Liver (tissue), 3 donors: Measurements from ENCODE around the gene SPATA16.

Experiments
- GABPA ChIP-seq, 2 donors: IDR thresholded peaks in 1 of 2; conservative IDR thresholded peaks in 1 of 2; 2 replicates each; pipeline ENCODE4 v1.6.1; 2016; ENCODE audit warnings: antibody characterized with exemption in 2 of 2, mild to moderate bottlenecking in 1 of 2, moderate library complexity in 1 of 2
- HNF4A ChIP-seq, 2 donors: conservative IDR thresholded peaks; 2 replicates each; pipeline ENCODE4 v1.6.1; 2016; ENCODE audit warnings: antibody characterized with exemption in 2 of 2, mild to moderate bottlenecking in 2 of 2
- RAD21 ChIP-seq, 2 donors: IDR thresholded peaks; 2 replicates each; pipeline ENCODE4 v1.6.1; 2016; ENCODE audit warnings: antibody characterized with exemption in 2 of 2, mild to moderate bottlenecking in 2 of 2
- SP1 ChIP-seq: IDR thresholded peaks from 2 replicates; pipeline ENCODE4 v1.6.1; 2018; ENCODE audit warnings: antibody characterized with exemption, mild to moderate bottlenecking
- TAF1 ChIP-seq: conservative IDR thresholded peaks from 2 replicates; pipeline ENCODE4 v1.6.1; 2016; ENCODE audit warnings: antibody characterized with exemption, mild to moderate bottlenecking
- YY1 ChIP-seq: IDR thresholded peaks from 2 replicates; pipeline ENCODE4 v1.6.1; 2016; ENCODE audit warnings: antibody characterized with exemption, mild to moderate bottlenecking
- TF ChIP-seq, protein P1 (sequence below): fragments of 150-350 bp; IDR thresholded peaks from 2 replicates; pipeline ENCODE4 v1.5.1; 2017; ENCODE audit warnings: improper control_type of control experiment, low read depth, low read length; ENCODE audit not compliant: missing input control
- TF ChIP-seq, protein P2 (sequence below): IDR thresholded peaks from 2 replicates; pipeline ENCODE4 v1.6.1; 2016; ENCODE audit warnings: antibody characterized with exemption, mild to moderate bottlenecking
- TF ChIP-seq, protein P3 (sequence below): IDR thresholded peaks from 2 replicates; pipeline ENCODE4 v1.6.1; 2016; ENCODE audit warnings: antibody characterized with exemption
- TF ChIP-seq, protein P4 (sequence below): IDR thresholded peaks from 2 replicates; pipeline ENCODE4 v1.6.1; 2016; ENCODE audit warnings: antibody characterized with exemption
- TF ChIP-seq, protein P5 (sequence below): IDR thresholded peaks from 2 replicates; pipeline ENCODE4 v1.6.1; 2016; ENCODE audit warnings: antibody characterized with exemption
- donor health status: healthy.
- donor health status: healthy.

DNA sequence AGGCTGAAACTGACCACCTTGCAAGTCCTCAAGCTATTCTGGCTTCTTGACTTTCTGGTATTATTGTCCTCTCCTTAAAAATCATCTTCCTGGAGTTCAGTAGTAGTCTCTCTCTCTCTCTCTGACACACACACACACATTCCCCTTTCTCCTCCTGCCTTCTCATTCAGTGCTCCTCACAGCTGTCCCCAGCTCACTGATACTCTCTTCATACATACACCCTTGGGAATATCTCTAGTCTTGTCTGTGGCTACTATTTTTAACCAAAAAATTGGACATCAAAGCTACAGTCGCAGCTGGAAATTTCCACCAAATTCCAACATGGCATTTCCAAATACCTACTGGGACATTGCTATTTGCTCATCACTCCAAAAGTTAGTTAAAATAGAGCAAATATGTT, 211.6 kb downstream of the SPATA16 start:
- TF ChIP-seq, protein P1, sequence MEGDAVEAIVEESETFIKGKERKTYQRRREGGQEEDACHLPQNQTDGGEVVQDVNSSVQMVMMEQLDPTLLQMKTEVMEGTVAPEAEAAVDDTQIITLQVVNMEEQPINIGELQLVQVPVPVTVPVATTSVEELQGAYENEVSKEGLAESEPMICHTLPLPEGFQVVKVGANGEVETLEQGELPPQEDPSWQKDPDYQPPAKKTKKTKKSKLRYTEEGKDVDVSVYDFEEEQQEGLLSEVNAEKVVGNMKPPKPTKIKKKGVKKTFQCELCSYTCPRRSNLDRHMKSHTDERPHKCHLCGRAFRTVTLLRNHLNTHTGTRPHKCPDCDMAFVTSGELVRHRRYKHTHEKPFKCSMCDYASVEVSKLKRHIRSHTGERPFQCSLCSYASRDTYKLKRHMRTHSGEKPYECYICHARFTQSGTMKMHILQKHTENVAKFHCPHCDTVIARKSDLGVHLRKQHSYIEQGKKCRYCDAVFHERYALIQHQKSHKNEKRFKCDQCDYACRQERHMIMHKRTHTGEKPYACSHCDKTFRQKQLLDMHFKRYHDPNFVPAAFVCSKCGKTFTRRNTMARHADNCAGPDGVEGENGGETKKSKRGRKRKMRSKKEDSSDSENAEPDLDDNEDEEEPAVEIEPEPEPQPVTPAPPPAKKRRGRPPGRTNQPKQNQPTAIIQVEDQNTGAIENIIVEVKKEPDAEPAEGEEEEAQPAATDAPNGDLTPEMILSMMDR, result no peak
- no peak for TF ChIP-seq RAD21 (IDR thresholded peaks at IDR 0.05)
- no peak for TF ChIP-seq SP1
- TF ChIP-seq TAF1, result no peak
- TF ChIP-seq, protein P2, sequence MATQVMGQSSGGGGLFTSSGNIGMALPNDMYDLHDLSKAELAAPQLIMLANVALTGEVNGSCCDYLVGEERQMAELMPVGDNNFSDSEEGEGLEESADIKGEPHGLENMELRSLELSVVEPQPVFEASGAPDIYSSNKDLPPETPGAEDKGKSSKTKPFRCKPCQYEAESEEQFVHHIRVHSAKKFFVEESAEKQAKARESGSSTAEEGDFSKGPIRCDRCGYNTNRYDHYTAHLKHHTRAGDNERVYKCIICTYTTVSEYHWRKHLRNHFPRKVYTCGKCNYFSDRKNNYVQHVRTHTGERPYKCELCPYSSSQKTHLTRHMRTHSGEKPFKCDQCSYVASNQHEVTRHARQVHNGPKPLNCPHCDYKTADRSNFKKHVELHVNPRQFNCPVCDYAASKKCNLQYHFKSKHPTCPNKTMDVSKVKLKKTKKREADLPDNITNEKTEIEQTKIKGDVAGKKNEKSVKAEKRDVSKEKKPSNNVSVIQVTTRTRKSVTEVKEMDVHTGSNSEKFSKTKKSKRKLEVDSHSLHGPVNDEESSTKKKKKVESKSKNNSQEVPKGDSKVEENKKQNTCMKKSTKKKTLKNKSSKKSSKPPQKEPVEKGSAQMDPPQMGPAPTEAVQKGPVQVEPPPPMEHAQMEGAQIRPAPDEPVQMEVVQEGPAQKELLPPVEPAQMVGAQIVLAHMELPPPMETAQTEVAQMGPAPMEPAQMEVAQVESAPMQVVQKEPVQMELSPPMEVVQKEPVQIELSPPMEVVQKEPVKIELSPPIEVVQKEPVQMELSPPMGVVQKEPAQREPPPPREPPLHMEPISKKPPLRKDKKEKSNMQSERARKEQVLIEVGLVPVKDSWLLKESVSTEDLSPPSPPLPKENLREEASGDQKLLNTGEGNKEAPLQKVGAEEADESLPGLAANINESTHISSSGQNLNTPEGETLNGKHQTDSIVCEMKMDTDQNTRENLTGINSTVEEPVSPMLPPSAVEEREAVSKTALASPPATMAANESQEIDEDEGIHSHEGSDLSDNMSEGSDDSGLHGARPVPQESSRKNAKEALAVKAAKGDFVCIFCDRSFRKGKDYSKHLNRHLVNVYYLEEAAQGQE, result no peak
- no peak for TF ChIP-seq GABPA (IDR thresholded peaks at IDR 0.05 in 1 of 2, conservative IDR thresholded peaks at IDR 0.05 in 1 of 2)
- TF ChIP-seq, protein P3, sequence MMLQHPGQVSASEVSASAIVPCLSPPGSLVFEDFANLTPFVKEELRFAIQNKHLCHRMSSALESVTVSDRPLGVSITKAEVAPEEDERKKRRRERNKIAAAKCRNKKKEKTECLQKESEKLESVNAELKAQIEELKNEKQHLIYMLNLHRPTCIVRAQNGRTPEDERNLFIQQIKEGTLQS, result no peak
- TF ChIP-seq, protein P4, sequence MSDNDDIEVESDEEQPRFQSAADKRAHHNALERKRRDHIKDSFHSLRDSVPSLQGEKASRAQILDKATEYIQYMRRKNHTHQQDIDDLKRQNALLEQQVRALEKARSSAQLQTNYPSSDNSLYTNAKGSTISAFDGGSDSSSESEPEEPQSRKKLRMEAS, result no peak
- TF ChIP-seq, protein P5, sequence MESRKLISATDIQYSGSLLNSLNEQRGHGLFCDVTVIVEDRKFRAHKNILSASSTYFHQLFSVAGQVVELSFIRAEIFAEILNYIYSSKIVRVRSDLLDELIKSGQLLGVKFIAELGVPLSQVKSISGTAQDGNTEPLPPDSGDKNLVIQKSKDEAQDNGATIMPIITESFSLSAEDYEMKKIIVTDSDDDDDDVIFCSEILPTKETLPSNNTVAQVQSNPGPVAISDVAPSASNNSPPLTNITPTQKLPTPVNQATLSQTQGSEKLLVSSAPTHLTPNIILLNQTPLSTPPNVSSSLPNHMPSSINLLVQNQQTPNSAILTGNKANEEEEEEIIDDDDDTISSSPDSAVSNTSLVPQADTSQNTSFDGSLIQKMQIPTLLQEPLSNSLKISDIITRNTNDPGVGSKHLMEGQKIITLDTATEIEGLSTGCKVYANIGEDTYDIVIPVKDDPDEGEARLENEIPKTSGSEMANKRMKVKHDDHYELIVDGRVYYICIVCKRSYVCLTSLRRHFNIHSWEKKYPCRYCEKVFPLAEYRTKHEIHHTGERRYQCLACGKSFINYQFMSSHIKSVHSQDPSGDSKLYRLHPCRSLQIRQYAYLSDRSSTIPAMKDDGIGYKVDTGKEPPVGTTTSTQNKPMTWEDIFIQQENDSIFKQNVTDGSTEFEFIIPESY, result no peak
- TF ChIP-seq HNF4A (conservative IDR thresholded peaks at IDR 0.05), result no peak
- no peak for TF ChIP-seq YY1
